Mesendoderm (in vitro differentiated cells): ENCODE data around the gene CTSK.

ENCODE experiments used
- DNase-seq: peaks from one replicate; pipeline ENCODE4 v3.0.0; 2013
- H2AK5ac ChIP-seq: 2 replicates; pipeline ENCODE4 v1.6.1; 2013; ENCODE audit warnings: low read length, inconsistent platforms
- H2BK120ac ChIP-seq: 2 replicates; pipeline ENCODE4 v1.6.1; 2013; ENCODE audit warnings: low read depth, mild to moderate bottlenecking, low read length, moderate library complexity, mixed read lengths
- H2BK15ac ChIP-seq: replicated peaks from 2 replicates; pipeline ENCODE4 v1.6.1; 2013; ENCODE audit warnings: low read depth, mild to moderate bottlenecking, moderate library complexity
- H2BK5ac ChIP-seq: 2 replicates; pipeline ENCODE4 v1.6.1; 2013; ENCODE audit warnings: low read length, inconsistent platforms
- H3K18ac ChIP-seq: 2 replicates; pipeline ENCODE4 v1.6.1; 2013; ENCODE audit warnings: mild to moderate bottlenecking, low read length, mixed read lengths
- H3K23ac ChIP-seq: one replicate; pipeline ENCODE4 v1.6.1; 2013; ENCODE audit warnings: low read length
- H3K27ac ChIP-seq: 2 replicates; pipeline ENCODE4 v1.5.1; 2013; ENCODE audit warnings: low read depth, mild to moderate bottlenecking, inconsistent platforms, low read length, moderate library complexity
- H3K27me3 ChIP-seq: 2 replicates; pipeline ENCODE4 v1.6.1; 2013; ENCODE audit warnings: low read length, control low read depth, mild to moderate bottlenecking, inconsistent platforms; ENCODE audit not compliant: insufficient read depth, poor library complexity
- H3K36me3 ChIP-seq: 2 replicates; pipeline ENCODE4 v1.6.1; 2013; ENCODE audit warnings: low read length, inconsistent platforms; ENCODE audit not compliant: control insufficient read depth, insufficient read depth
- H3K4ac ChIP-seq: one replicate; pipeline ENCODE4 v1.6.1; 2013; ENCODE audit warnings: low read depth, mild to moderate bottlenecking, low read length, moderate library complexity
- H3K4me1 ChIP-seq: 2 replicates; pipeline ENCODE4 v1.6.1; 2013; ENCODE audit warnings: low read depth, low read length, inconsistent platforms; ENCODE audit not compliant: control insufficient read depth
- H3K4me2 ChIP-seq: 2 replicates; pipeline ENCODE4 v1.6.1; 2013; ENCODE audit warnings: low read length
- H3K4me3 ChIP-seq: 2 replicates; pipeline ENCODE4 v1.5.1; 2013; ENCODE audit warnings: mild to moderate bottlenecking, low read length
- H3K56ac ChIP-seq: one replicate; pipeline ENCODE4 v1.6.1; 2013; ENCODE audit warnings: low read length
- H3K79me1 ChIP-seq: 2 replicates; pipeline ENCODE4 v1.6.1; 2013; ENCODE audit warnings: low read length, inconsistent platforms
- H3K79me2 ChIP-seq: 2 replicates; pipeline ENCODE4 v1.6.1; 2013; ENCODE audit warnings: mild to moderate bottlenecking, low read length; ENCODE audit not compliant: control insufficient read depth, insufficient read depth
- H3K9ac ChIP-seq: 2 replicates; pipeline ENCODE4 v1.6.1; 2013; ENCODE audit warnings: low read length, inconsistent platforms
- H4K5ac ChIP-seq: one replicate; pipeline ENCODE4 v1.6.1; 2013; ENCODE audit warnings: low read length
- H4K8ac ChIP-seq: one replicate; pipeline ENCODE4 v1.6.1; 2013; ENCODE audit warnings: low read depth, mild to moderate bottlenecking, control low read depth, low read length, moderate library complexity
- WGBS: extraction: QIAGEN DNeasy Blood & Tissue Kit; methylation state at CpG from one replicate; pipeline ENCODE4 v1.1.7; 2013; ENCODE audit warnings: low lambda C conversion rate, missing lambda C conversion rate; ENCODE audit not compliant: insufficient coverage; ENCODE audit errors: extremely low coverage; 5-methylcytosine and 5-hydroxymethylcytosine counted together

Gene CTSK

DNA sequence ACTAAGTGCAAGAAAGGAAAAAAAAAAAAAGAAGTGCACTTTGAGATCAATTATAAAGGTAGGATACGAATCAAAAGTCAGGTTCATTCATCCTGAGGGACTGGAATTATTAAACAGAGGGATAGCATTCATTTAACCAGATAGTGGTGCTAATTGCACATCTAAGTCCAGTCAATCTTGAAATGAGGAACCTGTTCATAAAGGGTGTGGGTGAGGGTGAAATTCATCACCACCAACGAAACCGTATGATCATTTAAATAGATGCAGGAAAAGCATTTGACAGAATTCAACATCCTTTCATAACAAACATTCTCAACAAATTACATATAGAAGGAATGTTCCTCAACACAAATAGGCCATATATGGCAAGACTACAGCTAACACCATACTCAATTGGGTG is 48.0 kb downstream of the CTSK start:
- no peaks in the 10 kb centered on the region for H3K36me3 ChIP-seq
- H3K27ac ChIP-seq = no peak overlapping the region
- no peak overlapping the region for H2BK5ac ChIP-seq
- no peak overlapping the region for H3K23ac ChIP-seq
- H4K5ac ChIP-seq = no peak overlapping the region
- no peak overlapping the region for H3K4me2 ChIP-seq
- no peak overlapping the region for H3K4me3 ChIP-seq
- H4K8ac ChIP-seq = no peak overlapping the region
- H3K18ac ChIP-seq = no peak overlapping the region
- H3K27me3 ChIP-seq = no peaks in the 10 kb centered on the region
- no peak overlapping the region for H3K56ac ChIP-seq
- H3K9ac ChIP-seq = no peak overlapping the region
- H2BK120ac ChIP-seq = no peak overlapping the region
- H2AK5ac ChIP-seq = no peak overlapping the region
- no peak for DNase-seq
- H3K79me1 ChIP-seq = no peaks in the 10 kb centered on the region
- H2BK15ac ChIP-seq = no peak overlapping the region
- H3K79me2 ChIP-seq = no peaks in the 10 kb centered on the region
- H3K4ac ChIP-seq = no peak overlapping the region
- no CpG with 5 or more reads among the region's 3 CpGs for WGBS
- no peaks in the 10 kb centered on the region for H3K4me1 ChIP-seq

DNA sequence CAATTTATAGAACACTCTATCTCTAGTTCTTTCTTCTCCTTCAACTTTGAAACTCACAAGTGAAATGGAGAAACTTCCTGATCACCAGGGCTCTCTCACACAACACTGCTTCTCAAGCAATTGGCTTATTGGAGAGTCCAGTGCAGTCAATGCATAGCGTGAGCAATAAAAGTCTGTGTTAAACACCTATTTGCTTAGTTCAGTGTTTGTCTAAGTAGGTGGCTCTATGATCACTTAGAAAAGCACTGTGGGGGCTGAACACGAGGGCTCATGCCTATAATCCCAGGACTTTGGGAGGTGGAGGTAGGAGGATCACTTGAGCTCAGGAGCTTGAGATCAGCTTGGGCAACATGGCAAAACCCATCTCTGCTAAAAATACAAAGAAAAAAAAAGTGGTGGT is 54.6 kb downstream of the CTSK start:
- Histone ChIP-seq H3K79me2 (no peaks in the 10 kb centered on the region), H3K4me2 (no peak overlapping the region), H2AK5ac (no peak overlapping the region), H4K5ac (no peak overlapping the region), H3K79me1 (no peaks in the 10 kb centered on the region), H2BK5ac (no peak overlapping the region), H3K36me3 (no peaks in the 10 kb centered on the region), H3K4ac (no peak overlapping the region), H3K56ac (no peak overlapping the region), H3K27me3 (no peaks in the 10 kb centered on the region), H3K18ac (no peak overlapping the region), H2BK120ac (no peak overlapping the region), H3K4me1 (no peaks in the 10 kb centered on the region), H2BK15ac (no peak overlapping the region), H3K23ac (no peak overlapping the region), H4K8ac (no peak overlapping the region), H3K4me3 (no peak overlapping the region), H3K9ac (no peak overlapping the region), H3K27ac (no peak overlapping the region)
- no CpG with 5 or more reads among the region's 2 CpGs for WGBS
- DNase-seq = no peak

DNA sequence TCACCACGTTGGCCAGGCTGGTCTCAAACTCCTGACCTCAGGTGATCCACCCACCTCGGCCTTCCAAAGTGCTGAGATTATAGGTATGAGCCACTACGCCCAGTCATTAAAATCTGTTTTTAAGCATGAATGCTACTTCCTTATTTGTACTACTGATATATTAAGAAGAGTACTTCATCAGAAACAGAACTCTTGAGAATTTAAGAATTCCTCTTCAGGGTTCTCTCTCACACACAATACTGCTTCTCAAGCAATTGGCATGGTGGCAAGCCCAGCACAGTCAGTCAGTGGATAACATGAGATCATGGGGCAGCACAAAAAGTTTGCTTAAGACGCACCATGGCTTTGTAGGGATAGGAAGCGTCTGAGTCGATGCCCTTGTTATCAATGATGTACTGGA is 56.6 kb downstream of the CTSK start:
- Histone ChIP-seq H3K23ac (no peak overlapping the region), H2AK5ac (no peak overlapping the region), H4K8ac (no peak overlapping the region), H3K27me3 (no peaks in the 10 kb centered on the region), H2BK5ac (no peak overlapping the region), H2BK15ac (no peak overlapping the region), H3K79me2 (no peaks in the 10 kb centered on the region), H3K27ac (no peak overlapping the region), H3K18ac (no peak overlapping the region), H3K4me2 (no peak overlapping the region), H3K36me3 (no peaks in the 10 kb centered on the region), H3K4me3 (no peak overlapping the region), H3K4ac (no peak overlapping the region), H3K9ac (no peak overlapping the region), H3K4me1 (no peaks in the 10 kb centered on the region), H3K79me1 (no peaks in the 10 kb centered on the region), H3K56ac (no peak overlapping the region), H2BK120ac (no peak overlapping the region), H4K5ac (no peak overlapping the region)
- no peak for DNase-seq
- no CpG with 5 or more reads among the region's 6 CpGs for WGBS

DNA sequence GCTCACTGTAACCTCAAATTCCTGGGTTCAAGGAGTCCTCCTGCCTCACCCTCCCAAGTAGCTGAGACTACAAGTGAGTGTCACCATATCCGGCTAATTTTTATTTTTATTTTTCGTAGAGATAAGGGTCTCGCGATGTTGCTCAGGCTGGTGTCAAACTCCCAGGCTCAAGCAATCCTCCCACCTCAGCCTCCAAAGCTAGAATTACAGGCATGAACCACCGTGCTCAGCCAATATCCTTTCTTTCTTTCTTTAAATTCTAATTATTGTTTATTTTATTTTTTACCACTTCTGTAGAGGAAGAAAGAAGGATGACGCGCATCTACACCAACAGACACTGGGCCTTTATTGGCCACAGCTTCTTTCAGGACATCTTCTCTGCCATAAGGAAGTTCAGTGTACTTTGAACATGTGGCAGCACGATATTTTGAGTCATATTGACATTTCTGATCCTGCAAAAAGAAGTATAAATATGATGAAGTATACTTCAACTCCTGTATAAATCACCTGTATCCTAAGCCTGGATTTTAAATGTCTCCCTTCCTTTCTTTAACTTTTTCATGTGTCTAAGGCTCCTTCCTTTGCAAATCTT is 58.2 kb downstream of the CTSK start:
- H3K18ac ChIP-seq = no peak overlapping the region
- no peaks in the 10 kb centered on the region for H3K79me2 ChIP-seq
- no peak overlapping the region for H4K8ac ChIP-seq
- no peak overlapping the region for H3K4me3 ChIP-seq
- no peak overlapping the region for H3K9ac ChIP-seq
- no peak overlapping the region for H3K56ac ChIP-seq
- no peaks in the 10 kb centered on the region for H3K4me1 ChIP-seq
- H3K79me1 ChIP-seq = no peaks in the 10 kb centered on the region
- H3K36me3 ChIP-seq = no peaks in the 10 kb centered on the region
- H4K5ac ChIP-seq = no peak overlapping the region
- no peak overlapping the region for H3K23ac ChIP-seq
- H2AK5ac ChIP-seq = no peak overlapping the region
- H2BK5ac ChIP-seq = no peak overlapping the region
- no peak overlapping the region for H2BK15ac ChIP-seq
- H3K27me3 ChIP-seq = no peaks in the 10 kb centered on the region
- H2BK120ac ChIP-seq = no peak overlapping the region
- H3K4ac ChIP-seq = no peak overlapping the region
- DNase-seq = no peak
- WGBS = no CpG with 5 or more reads among the region's 8 CpGs
- no peak overlapping the region for H3K4me2 ChIP-seq
- H3K27ac ChIP-seq = no peak overlapping the region

DNA sequence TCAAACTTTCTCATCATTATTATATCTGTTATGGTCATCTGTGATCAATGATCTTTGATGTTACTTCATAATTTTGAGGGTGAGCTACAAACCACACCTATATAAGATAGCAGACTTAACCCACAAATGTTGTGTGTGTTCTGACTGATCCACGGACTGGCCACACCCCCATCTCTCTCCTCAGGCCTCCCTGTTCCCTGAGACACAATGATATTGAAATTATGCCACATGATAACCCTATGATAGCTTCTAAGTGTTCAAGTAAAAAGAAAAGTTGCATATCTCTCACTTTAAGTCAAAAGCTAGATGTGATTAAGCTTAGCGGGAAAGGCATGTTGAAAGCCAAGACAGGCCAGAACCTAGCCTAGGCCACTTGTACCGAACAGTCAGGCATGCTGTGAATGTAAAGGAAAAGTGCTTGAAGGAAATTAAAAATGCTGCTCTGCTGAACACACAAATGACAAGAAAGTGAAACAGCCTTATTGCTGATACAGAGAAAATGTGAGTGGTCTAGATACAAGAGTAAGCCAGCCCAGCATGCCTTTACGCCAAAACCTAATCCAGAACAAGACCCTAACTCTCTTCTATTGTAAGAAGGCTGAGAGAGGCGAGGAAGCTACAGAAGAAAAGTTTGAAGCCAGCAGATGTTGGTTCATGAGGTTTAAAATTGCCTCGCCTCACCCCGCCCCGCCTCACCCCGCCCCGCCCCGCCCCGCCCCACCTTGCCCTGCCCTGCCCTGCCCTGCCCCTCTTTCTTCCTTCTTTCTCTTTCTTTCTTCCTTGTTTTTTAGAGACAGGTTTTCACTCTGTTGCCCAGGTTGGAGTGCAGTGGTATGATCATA is 59.0 kb downstream of the CTSK start:
- H3K4ac ChIP-seq = no peak overlapping the region
- WGBS = no CpG with 5 or more reads among the region's 12 CpGs
- H2BK120ac ChIP-seq = no peak overlapping the region
- no peak overlapping the region for H2BK15ac ChIP-seq
- H3K56ac ChIP-seq = no peak overlapping the region
- no peak overlapping the region for H4K8ac ChIP-seq
- H3K79me1 ChIP-seq = no peaks in the 10 kb centered on the region
- no peaks in the 10 kb centered on the region for H3K27me3 ChIP-seq
- no peak overlapping the region for H3K18ac ChIP-seq
- no peak overlapping the region for H2BK5ac ChIP-seq
- no peaks in the 10 kb centered on the region for H3K79me2 ChIP-seq
- no peak overlapping the region for H4K5ac ChIP-seq
- H3K23ac ChIP-seq = no peak overlapping the region
- no peak overlapping the region for H2AK5ac ChIP-seq
- no peaks in the 10 kb centered on the region for H3K36me3 ChIP-seq
- H3K9ac ChIP-seq = no peak overlapping the region
- no peak overlapping the region for H3K4me2 ChIP-seq
- H3K27ac ChIP-seq = no peak overlapping the region
- no peak for DNase-seq
- no peak overlapping the region for H3K4me3 ChIP-seq
- H3K4me1 ChIP-seq = no peaks in the 10 kb centered on the region
